Astrocyte of the cerebellum (primary cell): ENCODE data around the gene RBP2.
"Not testable (repeated sequence)": the region's sequence is repeated elsewhere in the genome, so short reads cannot be mapped to it uniquely, and the experiment has no call there.

Experiments used
- DNase-seq: peaks from one replicate; pipeline ENCODE4 v3.0.0-alpha.2; 2011; ENCODE audit warnings: low read depth
- H3K4me3 ChIP-seq: 2 replicates; pipeline ENCODE4 v1.5.1; 2011; ENCODE audit warnings: mild to moderate bottlenecking, low read depth, low read length, moderate library complexity
- CTCF ChIP-seq: IDR thresholded peaks from 2 replicates; pipeline ENCODE4 v1.5.1; 2012; ENCODE audit warnings: low read length, low read depth, moderate library complexity, mild to moderate bottlenecking; ENCODE audit errors: missing control alignments
- in situ Hi-C: cut with HindIII; loops from 2 replicates; pipeline ENCODE4 v1.10.0; 2017; ENCODE audit warnings: low sequenced_read_pairs

Gene RBP2

GRCh38 chr3:139418144-139418543 is 58.2 kb downstream of the RBP2 start:
- DNase-seq = no peak
- TF ChIP-seq CTCF = no peak
- in situ Hi-C loops = no loop called here
- H3K4me3 ChIP-seq = no peak overlapping the region

- no peak overlapping the region for H3K4me3 ChIP-seq
- in situ Hi-C loops = no loop called here
- DNase-seq = no peak
- TF ChIP-seq CTCF = no peak
Measured at GRCh38 chr3:139416275-139416674, 60.0 kb downstream of the RBP2 start.

GRCh38 chr3:139414608-139415224 is 61.6 kb downstream of the RBP2 start:
- H3K4me3 ChIP-seq = no peak overlapping the region
- DNase-seq = no peak
- TF ChIP-seq CTCF = no peak
- in situ Hi-C loops = no loop called here

GRCh38 chr3:139412891-139413290 is 63.4 kb downstream of the RBP2 start:
- in situ Hi-C loops, H3K4me3 ChIP-seq: not testable (repeated sequence)

More at GRCh38 chr3:139412891-139413290, 63.4 kb downstream of the RBP2 start:
- DNase-seq = not testable (repeated sequence)
